NOMO-1 treated with dmso at 0.1 percent for 144 hours (cell line): ENCODE results near the gene ATRNL1.

ENCODE experiments used
- DNase-seq: peaks from one replicate; lab custom pipeline; 2025; ENCODE audit not compliant: unreplicated experiment; lab: John Stamatoyannopoulos, UW

The ATRNL1 gene, protein sequence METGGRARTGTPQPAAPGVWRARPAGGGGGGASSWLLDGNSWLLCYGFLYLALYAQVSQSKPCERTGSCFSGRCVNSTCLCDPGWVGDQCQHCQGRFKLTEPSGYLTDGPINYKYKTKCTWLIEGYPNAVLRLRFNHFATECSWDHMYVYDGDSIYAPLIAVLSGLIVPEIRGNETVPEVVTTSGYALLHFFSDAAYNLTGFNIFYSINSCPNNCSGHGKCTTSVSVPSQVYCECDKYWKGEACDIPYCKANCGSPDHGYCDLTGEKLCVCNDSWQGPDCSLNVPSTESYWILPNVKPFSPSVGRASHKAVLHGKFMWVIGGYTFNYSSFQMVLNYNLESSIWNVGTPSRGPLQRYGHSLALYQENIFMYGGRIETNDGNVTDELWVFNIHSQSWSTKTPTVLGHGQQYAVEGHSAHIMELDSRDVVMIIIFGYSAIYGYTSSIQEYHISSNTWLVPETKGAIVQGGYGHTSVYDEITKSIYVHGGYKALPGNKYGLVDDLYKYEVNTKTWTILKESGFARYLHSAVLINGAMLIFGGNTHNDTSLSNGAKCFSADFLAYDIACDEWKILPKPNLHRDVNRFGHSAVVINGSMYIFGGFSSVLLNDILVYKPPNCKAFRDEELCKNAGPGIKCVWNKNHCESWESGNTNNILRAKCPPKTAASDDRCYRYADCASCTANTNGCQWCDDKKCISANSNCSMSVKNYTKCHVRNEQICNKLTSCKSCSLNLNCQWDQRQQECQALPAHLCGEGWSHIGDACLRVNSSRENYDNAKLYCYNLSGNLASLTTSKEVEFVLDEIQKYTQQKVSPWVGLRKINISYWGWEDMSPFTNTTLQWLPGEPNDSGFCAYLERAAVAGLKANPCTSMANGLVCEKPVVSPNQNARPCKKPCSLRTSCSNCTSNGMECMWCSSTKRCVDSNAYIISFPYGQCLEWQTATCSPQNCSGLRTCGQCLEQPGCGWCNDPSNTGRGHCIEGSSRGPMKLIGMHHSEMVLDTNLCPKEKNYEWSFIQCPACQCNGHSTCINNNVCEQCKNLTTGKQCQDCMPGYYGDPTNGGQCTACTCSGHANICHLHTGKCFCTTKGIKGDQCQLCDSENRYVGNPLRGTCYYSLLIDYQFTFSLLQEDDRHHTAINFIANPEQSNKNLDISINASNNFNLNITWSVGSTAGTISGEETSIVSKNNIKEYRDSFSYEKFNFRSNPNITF (N-terminal part only)

DNA sequence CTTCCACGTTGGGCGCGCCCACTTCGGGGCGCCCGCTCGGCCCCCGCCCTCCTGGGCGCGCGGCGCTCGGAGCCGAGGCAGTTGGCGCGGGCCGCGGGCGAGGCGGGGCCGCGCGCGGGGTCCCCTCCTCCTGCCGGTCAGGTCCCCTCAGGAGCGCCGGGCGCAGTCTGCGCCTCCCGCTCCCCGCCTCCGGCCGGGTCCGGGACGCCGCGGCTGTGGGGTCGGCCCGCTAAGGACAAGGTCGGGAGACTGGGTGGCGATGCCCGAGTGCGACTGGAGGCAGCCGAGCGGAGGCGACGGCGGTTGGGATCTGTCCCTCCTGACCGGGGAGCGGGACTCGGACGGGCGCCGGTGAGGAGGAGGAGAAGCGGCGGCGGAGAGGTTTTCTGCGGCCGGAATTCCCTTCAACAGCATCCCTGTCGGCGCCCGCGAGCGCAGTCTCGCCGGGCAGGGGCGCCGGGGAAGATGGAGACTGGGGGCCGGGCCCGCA lies at the start of gene ATRNL1:
TSS of gene ATRNL1 (plus strand) at position 80 of the 490 bp plus-strand sequence. CDS start at position 466, 386 bp downstream.
- DNase-seq = no peak

DNA sequence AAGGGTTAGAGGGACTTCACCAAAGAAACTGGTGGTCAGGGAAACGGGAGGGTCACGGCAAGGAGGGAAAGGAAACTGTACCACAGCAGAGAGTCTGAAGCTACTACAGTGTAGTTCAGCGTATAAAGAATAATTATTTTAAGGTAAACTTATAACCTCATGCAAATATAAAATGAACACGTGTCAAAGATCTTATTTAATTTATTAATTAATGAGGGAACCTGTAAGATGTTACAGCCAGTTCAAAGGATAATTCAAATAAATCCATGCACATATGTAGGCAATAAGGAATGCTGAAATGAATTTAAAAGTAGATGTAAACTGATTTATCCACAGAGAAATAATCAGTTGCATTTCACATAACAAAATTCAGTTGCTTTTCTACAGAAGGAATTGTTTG lies 49.4 kb upstream of the ATRNL1 start:
- DNase-seq = no peak

DNA sequence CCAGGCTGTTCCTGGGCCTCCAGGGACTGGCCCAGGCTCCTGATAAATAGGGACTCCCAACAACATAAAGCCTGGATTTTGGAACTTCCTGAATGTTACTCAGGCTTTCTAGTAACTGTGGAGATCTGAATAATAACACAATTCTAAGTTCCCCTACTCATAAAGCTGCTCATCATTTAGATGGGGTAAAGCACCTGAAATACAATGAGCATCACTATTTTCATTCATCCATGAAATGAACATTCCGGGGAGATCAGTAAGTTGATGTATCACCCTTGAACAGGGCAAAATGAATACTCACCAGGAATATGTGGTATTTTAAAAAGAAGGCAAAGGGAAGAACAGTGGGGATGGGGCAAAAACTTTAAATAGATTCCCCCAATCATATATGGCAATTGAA lies 48.3 kb upstream of the ATRNL1 start:
- no peak for DNase-seq

DNA sequence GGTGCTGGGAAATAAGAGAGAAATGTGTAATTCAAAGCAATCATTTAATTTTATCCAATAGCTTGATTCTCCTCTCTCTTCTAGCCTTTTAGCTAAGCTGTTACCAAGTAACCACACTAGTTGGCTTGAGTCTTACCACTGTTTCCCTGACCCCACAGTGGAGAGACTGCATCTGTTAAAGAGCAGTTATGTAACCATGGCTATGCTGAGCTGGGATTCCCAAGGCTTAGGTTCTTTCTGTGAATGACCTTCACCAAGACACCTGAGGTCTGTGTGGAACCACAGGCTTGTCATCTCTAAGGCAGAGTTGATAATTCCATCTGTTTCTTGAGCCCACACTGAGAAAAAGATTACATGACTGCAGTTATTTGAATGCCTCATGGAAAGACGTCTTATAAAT lies 47.7 kb upstream of the ATRNL1 start:
- no peak for DNase-seq

DNA sequence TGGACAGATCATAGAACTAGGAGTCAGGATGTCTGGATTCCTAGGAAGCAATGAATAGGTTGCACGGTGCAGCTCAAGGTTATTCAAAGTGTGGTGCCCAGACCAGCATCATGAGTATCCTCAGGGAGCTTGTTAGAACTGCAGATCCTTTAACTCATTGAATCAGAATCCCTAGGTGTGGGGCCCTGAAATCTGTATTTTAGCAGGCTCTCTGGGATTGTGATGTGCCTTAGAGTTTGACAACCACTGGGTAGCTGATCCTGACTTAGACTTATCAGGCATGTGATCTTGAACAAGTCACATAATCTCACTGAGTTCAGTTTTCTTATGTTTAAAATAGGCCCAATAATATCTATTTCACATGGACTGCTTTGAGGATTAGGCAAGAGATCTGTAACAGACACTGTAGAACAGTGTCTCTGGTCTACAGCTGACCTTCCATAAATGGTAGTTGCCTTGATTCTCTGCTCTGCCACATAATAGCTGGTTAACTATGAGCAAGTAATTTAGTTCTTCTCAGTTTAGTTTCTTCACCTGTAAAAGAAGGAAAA lies 46.4 kb upstream of the ATRNL1 start:
- DNase-seq = no peak

DNA sequence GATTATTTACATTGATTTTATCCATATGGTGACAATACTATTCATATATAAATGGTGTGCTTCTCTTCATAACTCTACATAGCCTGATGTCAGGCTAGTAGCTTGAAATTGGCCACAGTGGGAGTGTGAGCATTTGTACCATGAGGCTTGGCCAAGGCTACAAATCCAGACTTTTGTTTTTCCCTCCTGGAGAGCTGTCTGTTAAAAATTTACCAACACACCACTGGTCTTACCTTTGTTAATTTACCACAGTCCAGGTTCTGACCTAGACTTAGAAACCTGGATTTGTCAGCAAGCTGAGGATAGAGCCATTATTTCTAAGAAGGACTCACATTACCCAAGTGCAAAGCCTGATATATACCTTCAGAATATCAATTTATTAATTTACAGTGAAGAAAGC lies 45.5 kb upstream of the ATRNL1 start:
- DNase-seq = no peak

DNA sequence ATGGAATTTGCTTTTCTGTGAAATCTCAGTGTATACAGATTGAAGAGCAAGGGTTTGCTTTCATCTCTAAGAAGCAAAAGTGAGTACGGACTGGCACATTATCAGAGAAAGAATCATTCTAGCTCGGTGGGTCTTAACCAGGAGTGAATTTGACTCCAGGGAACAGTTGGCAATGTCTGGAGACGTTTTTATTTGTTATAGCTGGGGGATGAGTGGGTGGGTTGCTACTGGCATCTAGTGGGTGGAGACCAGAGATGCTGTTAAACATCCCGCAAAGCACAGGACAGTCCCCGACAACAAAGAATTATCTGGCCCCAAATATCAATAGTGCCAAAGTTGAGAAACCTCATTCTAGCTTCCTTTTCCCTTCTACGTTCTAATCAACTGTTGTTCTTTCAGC lies 43.8 kb upstream of the ATRNL1 start:
- DNase-seq = no peak

DNA sequence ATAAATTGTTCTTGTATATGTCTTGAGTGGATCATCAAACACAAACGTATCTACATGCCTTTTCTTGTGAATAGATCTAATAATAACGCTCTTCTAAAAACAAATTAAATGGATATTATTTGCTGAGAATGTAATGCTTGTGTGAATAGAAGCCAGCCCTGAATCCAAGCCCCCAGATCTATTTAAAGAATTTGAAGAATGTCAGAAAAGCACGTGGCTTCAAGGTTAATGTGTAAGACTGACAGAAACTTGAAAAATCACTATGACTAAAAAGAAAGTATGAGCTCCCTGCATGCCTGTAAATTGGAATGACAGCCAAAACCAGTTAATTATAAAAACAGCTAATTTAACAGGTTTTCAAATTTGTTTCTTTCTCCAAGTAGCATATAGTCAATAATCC lies 43.2 kb upstream of the ATRNL1 start:
- no peak for DNase-seq

DNA sequence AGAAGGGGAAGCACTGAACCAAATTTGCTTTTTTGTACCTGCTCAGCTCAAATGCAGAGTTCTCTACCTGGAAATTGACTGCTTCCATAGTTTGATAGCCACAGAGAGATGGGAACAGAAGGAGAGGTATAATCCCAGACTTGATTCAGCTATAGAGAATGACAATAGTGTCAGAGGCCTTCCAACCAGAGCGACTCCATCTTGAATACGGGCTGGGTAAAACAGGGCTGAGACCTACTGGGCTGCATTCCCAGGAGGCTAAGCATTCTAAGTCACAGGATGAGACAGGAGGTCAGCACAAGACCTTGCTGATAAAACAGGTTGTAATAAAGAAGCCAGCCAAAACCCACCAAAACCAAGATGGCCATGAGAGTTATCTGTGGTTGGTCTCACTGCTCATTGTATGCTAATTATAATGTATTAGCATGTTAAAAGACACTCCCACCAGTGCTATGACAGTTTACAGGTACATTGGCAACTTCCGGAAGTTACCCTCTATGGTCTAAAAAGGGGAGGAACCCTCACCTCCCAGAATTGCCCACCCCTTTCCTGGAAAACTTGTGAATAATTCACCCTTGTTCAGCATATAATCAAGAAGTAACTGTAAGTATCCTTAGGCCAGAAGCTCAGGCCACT lies 42.7 kb upstream of the ATRNL1 start:
- no peak for DNase-seq

DNA sequence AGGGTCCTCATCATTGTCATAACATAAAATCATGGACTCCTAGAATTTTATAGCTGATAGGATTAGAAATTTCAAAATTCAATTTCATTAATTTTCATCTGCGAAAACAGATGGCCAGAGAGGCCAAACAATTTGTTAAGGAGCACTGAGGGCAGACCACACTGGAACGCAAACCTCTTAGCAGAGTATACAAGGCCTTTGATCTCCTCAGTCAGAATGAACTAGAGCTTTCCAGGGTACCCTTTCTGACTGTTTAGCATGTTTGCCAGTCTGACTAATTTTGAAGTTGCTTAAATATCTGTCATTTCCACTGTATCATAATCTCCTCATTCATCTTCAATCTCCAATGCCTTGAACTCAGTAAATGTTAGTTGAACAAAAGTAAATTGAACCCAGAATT lies 41.9 kb upstream of the ATRNL1 start:
- no peak for DNase-seq

DNA sequence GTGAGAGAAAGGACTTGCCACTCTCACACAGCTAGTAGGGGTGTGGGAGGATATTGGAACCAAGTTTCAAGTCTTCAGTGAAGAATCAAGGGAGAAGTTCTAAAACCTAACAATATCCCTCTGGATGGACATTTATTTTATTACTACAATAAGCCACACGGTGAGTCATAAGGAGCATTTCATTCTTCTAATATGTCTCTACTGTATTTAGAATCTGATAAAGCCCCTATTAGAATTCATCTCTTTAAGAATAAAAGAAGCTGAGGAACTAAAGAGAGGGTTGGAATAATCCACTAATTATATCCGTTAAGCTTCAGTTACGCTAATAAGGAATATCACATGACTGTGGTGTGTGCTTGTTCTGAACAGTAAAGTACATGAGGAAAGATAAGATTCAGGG lies 40.9 kb upstream of the ATRNL1 start:
- no peak for DNase-seq

DNA sequence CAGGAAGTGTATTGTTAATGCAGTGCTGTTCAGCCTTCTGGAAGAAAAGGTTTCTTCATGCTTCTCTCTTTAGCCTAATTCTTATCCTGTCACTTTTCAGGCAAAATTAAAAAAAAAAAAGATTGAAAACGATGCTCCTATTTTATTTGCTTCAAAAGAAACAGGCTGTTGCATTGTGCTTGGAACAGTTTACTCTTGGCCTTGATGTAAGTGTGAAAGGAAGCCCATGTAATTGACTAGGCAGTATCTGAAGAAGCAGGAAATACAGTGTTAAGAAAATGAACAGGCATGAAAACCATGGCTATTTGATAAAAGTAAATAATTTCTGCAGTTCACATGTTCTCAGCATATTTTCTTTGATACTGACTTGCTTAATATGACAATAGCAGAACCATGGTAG lies 40.4 kb upstream of the ATRNL1 start:
- DNase-seq = no peak

DNA sequence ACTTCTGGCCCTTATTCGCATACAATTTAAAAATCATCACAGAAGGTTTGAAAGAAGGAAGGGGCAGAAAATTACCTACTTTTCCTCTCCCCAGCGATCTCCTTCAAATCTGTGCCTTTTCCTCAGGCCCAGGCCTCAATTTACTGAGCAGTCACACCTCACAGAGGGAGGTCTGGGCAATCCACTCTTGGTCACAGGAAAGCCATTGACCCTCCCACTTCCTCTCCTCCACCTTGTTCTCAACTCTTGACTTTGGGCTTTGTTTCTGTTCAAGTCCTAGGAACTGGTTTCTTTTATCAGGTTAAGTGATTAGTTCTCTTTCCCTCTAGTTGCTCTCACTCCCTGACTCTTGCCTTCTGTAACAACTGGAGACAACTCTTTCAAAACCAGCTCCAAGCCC lies 37.0 kb upstream of the ATRNL1 start:
- DNase-seq = no peak

DNA sequence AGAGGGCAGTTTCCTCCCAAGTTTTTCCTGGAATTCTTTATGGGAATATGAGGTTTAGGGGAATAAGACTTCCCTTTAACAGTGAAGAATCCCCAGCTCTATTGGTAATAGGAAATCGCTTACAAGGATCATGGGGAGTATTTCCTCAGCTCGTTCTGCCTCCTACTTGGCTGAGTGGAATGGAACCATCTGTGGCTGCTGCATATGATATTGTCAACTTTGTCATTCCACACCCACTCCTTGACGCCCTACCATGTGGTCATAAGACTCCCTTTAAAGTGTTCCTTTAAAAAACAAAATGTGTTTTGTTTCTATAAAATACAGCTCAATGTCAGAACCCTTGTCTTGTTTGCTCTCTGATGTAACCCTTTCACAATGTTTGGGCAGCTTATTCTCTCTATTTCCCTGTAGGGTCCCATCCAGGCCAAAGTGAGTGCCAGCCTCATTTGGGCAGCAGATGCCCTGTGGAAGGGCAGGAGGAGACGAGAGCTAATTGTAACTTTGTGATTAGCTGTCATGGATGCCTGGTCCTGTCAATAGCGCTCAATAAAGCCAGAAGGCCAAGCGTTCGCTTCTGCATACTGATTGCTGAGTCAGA lies 33.8 kb upstream of the ATRNL1 start:
- no peak for DNase-seq

DNA sequence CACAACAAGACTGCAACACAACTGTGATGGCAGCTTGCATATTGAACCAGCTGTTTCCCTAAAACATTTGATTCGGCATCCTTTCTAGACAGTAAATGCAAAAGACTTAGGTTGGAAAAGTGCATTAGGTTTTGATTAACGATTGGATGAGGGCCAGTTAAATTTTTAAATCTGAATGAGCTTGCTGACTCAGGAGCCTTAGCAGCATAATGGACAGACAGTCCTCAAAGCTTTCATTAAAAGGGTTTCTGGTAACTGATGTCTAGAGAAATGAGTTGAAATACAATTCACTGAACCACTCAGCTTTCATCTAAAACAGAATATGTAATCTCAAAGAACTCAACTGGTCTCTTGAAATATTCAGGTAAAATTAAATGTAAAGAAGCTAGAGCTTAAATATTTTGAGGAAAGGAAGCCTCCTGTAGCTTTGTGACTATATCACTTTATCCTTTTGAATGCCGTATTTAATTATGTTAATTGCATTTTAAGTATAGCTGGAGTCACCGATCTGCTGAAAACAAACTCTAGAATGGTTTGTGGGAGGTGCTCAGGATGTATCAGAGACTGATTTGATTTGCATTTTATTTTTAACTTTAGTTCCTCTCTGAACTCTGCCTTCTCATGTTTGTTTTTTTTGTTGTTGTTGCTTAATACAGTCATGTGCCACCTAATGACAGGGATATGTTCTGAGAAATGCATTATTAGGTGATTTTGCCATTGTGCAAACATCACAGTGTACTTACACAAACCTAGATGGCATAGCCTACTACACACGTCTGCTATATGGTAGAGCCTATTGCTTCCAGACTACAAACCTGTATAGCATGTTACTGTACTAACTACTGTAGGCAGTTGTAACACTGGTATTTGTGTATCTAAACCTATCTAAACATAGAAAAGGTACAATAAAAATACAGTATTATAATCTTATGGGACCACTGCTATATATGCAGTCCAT lies 29.2 kb upstream of the ATRNL1 start:
- DNase-seq = no peak

DNA sequence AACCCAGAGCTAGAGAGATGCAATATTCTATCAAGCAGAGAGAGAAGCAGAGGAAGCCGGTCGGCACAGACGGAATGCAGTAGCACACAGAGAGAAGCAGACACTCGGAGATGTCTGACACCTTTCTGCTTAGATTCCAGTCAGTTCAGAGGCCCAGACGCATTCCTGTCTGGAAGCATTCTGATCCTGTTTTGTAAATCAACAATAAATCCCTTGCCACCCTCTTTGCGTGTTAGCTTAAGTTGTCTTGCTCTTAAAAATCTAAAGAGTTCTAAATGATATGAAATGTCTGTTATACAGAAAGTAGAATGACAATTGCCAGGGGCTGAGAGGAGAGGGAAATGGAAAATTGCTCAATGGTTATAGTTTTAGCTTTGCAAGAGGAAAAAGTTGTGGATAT lies 27.4 kb upstream of the ATRNL1 start:
- no peak for DNase-seq

DNA sequence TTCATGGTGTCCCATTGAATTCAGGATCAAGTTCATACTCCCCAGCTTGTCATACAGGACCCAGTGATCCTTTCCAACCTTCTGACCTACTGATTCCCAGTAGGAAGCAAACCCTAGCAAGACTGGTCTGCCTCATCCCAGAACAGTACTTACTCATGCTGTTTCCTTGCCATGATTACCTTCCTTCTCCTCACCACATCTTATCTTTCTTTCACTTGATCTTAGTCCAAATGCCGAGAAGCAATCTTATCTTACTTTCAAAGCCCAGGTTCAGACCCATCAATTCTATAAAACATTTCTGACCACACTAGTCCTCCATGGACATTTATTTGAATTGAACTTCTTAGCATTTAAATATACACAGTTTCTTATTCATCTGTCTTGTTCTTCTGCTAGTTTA lies 26.6 kb upstream of the ATRNL1 start:
- no peak for DNase-seq

DNA sequence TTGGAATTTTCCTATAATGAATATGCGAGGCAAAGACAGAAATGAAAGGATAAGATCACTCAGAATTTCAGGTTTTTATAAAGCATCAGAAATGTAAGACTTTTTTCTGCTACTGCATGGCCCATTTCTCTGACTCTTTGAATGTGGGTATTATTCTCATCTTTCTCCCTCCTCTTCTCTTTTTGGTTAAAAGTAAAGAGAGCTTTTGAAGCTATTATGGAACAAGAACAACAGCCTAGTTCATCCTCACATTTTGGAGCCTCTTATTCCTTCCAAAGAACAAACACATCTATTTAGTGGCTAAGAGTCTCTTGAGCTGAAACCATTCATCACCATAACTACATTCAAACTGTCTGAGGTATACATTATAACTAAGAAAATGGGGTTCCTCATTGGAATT lies 19.4 kb upstream of the ATRNL1 start:
- DNase-seq = no peak

DNA sequence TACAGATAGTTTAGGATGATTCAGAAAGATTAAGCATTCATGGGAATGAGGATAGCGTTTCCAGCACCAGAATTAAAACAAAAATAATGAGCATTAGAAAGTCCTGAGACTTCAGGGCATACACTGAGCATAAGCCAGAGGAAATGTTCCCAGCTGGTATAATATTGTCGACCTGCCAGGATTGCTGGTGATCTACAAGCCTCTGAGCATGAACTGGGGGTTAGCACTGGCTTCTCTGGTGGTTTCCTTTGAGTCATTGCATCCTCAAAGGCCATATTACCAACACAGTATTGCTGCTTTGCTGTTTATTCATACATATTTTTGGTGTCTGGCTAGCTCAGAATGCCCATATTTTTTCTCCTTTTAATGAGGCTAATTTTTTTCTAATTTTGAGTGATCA lies 10.7 kb upstream of the ATRNL1 start:
- no peak for DNase-seq
